Transverse colon (tissue), 4 donors: ENCODE data around the gene KIFC1. TPM values are rescaled to one million over a fixed set of nuclear protein-coding genes. Genes with fewer than 3 reads are reported as not detected.
A peak's percentile ranks its signal among the peaks of the same experiment; 100 is the strongest.

Experiments used
- DNase-seq: peaks from one replicate; pipeline ENCODE4 v3.0.0-alpha.2; 2019
- H3K27ac ChIP-seq, 4 donors: fragments of 200-600 bp; sonication (generic); 2 replicates each; pipeline ENCODE4 v1.5.1; 2016 to 2018; ENCODE audit warnings: inconsistent platforms in 4 of 4
- H3K27me3 ChIP-seq: fragments of 200-600 bp; sonication (generic); 2 replicates; pipeline ENCODE4 v1.5.1; 2017; ENCODE audit warnings: inconsistent platforms
- H3K36me3 ChIP-seq, 4 donors: fragments of 200-600 bp; sonication (generic); 2 replicates each; pipeline ENCODE4 v1.5.1; 2017 to 2019; ENCODE audit warnings: inconsistent platforms in 4 of 4
- H3K4me1 ChIP-seq, 4 donors: fragments of 200-600 bp; sonication (generic); 2 replicates each; pipeline ENCODE4 v1.5.1; 2017 to 2020; ENCODE audit warnings: inconsistent platforms in 4 of 4
- H3K4me3 ChIP-seq, 4 donors: fragments of 200-600 bp; sonication (generic); 1 replicate in 1 of 4; 2 replicates in 3 of 4; pipeline versions ENCODE4 v1.5.1 to v1.6.1; 2017 to 2019; ENCODE audit warnings: inconsistent platforms in 4 of 4
- H3K9me3 ChIP-seq, 2 donors: fragments of 200-600 bp; sonication (generic); 2 replicates each; pipeline ENCODE4 v1.5.1; 2017 to 2019; ENCODE audit warnings: inconsistent platforms in 2 of 2
- EP300 ChIP-seq: sonication (generic); formaldehyde crosslinking; IDR thresholded peaks from one replicate; pipeline ENCODE4 v1.6.1; 2017; ENCODE audit warnings: antibody characterized with exemption, low read depth
- POLR2A ChIP-seq: fragments of 450-650 bp; IDR thresholded peaks from one replicate; pipeline ENCODE4 v1.6.1; 2016; ENCODE audit warnings: antibody characterized with exemption, mild to moderate bottlenecking, moderate library complexity
- POLR2AphosphoS5 ChIP-seq, 3 donors: sonication (generic); formaldehyde crosslinking; IDR thresholded peaks; one replicate each; pipeline ENCODE4 v1.6.1; 2016; ENCODE audit warnings: antibody characterized with exemption in 3 of 3
- WGBS, 2 donors: methylation state at CpG; one replicate each; pipeline ENCODE4 v1.1.5; 2018; ENCODE audit warnings: low coverage in 1 of 2; 5-methylcytosine and 5-hydroxymethylcytosine counted together
- in situ Hi-C, 4 donors: fragments of 200-750 bp; cut with MboI; loops; one replicate each; pipeline versions ENCODE4 v1.15.0 to v1.15.1; 2017; ENCODE audit warnings: low sequenced_read_pairs in 3 of 4, low pct_ligation_motif_present in 1 of 4, low pct_unique_long_range_greater_than_20kb in 1 of 4
- intact Hi-C: fragments of 100-400 bp; cut with DNase I; formaldehyde crosslinking; loops from one replicate; pipeline ENCODE4 v1.15.1; 2023; ENCODE audit warnings: low total_unique reads
- total RNA-seq, 4 donors: library from RNA; depleted of rRNA; stranded (reverse); fragments of >200 nt; gene quantifications; one replicate each; pipeline ENCODE4 v1.1.0, GENCODE V29; 2016
- TF ChIP-seq, protein P1 (sequence below), 5 experiments: fragments of 200-600 bp in 3 of 5; fragments of 450-650 bp in 2 of 5; sonication (generic) in 3 of 5; IDR thresholded peaks; 1 replicate in 2 of 5; 2 replicates in 3 of 5; pipeline ENCODE4 v1.5.1; 2016 to 2017; ENCODE audit warnings: antibody characterized with exemption in 5 of 5, inconsistent platforms in 3 of 5, mild to moderate bottlenecking in 2 of 5, moderate library complexity in 1 of 5

KIFC1 gene
- total RNA-seq, 4 donors from 2014 or later: 2.6 to 51.5 (median 5.8) TPM

DNA sequence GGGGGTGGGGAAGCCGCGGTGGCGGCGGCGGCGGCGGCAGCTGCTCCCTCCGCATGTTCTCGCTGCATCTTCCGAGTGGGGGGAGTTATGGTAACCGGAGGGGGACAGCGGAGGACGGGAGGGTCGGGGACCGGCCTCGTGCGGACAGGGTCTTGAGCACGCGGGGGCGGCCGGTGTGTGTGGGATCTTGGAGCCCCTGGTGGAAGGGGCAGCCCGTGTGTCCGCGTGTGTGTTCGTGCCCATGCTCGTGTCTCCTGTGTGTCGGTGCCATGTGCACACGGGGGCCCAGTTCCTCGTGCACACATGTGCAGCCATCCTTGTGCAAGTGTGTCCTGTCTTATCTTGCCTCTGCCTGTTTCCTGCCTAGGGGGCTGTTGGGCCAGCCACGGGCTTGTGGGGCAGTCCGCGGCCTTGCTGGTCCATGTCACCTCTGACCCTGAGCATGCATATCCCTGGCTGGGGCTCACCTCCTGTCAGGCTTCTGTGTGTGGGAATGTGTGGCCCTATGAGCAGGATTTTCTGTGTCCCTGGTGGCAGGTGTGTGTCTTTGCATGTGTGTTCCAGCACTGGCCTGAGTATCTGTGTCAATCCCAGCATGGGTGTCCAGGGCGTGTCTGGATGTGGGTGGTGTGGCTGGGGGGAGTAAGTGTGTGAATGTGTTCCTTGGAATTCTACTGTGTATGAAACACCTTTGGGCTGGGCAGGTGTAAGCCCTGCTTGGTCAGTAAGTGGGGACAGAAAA, 36.8 kb downstream of the KIFC1 start:
- TF ChIP-seq POLR2AphosphoS5 (IDR thresholded peaks at IDR 0.05): no peak
- TF ChIP-seq, protein P1, sequence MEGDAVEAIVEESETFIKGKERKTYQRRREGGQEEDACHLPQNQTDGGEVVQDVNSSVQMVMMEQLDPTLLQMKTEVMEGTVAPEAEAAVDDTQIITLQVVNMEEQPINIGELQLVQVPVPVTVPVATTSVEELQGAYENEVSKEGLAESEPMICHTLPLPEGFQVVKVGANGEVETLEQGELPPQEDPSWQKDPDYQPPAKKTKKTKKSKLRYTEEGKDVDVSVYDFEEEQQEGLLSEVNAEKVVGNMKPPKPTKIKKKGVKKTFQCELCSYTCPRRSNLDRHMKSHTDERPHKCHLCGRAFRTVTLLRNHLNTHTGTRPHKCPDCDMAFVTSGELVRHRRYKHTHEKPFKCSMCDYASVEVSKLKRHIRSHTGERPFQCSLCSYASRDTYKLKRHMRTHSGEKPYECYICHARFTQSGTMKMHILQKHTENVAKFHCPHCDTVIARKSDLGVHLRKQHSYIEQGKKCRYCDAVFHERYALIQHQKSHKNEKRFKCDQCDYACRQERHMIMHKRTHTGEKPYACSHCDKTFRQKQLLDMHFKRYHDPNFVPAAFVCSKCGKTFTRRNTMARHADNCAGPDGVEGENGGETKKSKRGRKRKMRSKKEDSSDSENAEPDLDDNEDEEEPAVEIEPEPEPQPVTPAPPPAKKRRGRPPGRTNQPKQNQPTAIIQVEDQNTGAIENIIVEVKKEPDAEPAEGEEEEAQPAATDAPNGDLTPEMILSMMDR (IDR thresholded peaks at IDR 0.05): peak; percentile 37 to 77 (median 45)
- H3K27me3 ChIP-seq: no peaks in the 10 kb centered on the region
- DNase-seq: peak; percentile 37
- in situ Hi-C loops (no loop called here), intact Hi-C loops (no loop called here)
- H3K27ac ChIP-seq: peak overlapping the region; percentile 85 to 95 (median 90)
- 6% methylated on average over 16 of the region's 33 CpGs; no CpG with 5 or more reads in 1 of the 2 donors for WGBS, 2 donors
- H3K36me3 ChIP-seq: no peaks in the 10 kb centered on the region
- H3K4me1 ChIP-seq: peaks cover 17 to 62% (median 51%) of the 10 kb centered on the region in 4 donors
- peak overlapping the region; percentile 20 to 60 (median 48) for H3K4me3 ChIP-seq
- no peaks in the 10 kb centered on the region for H3K9me3 ChIP-seq

DNA sequence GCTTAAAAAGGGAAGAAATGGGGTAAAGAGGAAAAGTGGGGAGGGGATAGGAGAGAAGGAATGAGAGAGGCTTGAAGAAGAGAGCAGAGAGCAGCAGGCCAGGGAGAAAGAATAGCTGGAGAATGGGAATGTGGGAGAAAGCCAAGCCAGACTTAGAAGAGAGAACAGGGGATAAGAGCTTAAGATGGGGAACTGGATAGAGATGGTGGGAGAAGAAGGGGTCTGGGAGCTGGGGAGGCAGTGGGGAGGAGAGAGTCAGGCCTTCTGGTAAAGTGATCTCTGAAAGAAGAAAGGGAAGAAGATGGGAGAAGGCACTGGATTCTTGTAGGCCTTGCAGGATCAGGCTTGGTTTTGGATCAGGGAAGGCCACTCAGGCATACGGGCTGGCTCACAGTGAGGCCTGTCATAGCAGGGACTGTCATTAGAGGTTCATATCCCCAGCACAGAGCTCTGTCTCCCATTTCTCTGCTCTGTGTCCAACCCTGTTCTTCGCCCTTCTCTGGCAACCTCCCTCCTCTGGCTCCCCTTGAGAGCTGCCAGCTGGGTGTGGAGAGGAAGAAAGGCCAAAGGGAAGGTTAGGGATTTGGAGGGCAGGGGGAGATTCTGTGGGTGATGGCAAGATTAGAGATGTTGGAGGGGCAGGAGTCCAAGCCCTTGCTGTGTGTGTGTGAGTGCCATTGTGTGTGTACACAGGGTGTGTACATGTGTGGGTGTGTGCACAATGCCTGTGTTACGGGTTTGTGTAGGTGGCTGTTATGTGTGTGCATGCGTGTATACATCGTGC, 37.5 kb downstream of the KIFC1 start:
- in situ Hi-C loops: no loop called here
- Histone ChIP-seq H3K9me3 (no peaks in the 10 kb centered on the region), H3K4me3 (no peak overlapping the region), H3K27me3 (no peaks in the 10 kb centered on the region), H3K27ac (peak overlapping the region; percentile 85 to 95 (median 90)), H3K4me1 (peaks cover 17 to 59% (median 50%) of the 10 kb centered on the region in 4 donors), H3K36me3 (no peaks in the 10 kb centered on the region)
- WGBS, 2 donors: 59 to 69% methylated on average over 2 to 5 of the region's 5 CpGs
- intact Hi-C loops: no loop called here
- no peak for DNase-seq
- TF ChIP-seq, protein P1 (IDR thresholded peaks at IDR 0.05): no peak
- no peak for TF ChIP-seq EP300
- no peak for TF ChIP-seq POLR2A
- TF ChIP-seq POLR2AphosphoS5 (IDR thresholded peaks at IDR 0.05): no peak

- no peaks in the 10 kb centered on the region for H3K9me3 ChIP-seq
- TF ChIP-seq EP300: no peak
- peak; percentile 9 for TF ChIP-seq POLR2A
- TF ChIP-seq, protein P1 (IDR thresholded peaks at IDR 0.05): no peak
- peak overlapping the region; percentile 85 to 95 (median 90) for H3K27ac ChIP-seq
- intact Hi-C loops (no loop called here), in situ Hi-C loops (no loop called here)
- H3K36me3 ChIP-seq: no peaks in the 10 kb centered on the region
- 42 to 54% methylated on average over 2 of the region's 2 CpGs for WGBS, 2 donors
- no peak for DNase-seq
- H3K4me1 ChIP-seq: peaks cover 13 to 57% (median 45%) of the 10 kb centered on the region in 4 donors
- H3K27me3 ChIP-seq: no peaks in the 10 kb centered on the region
- no peak overlapping the region for H3K4me3 ChIP-seq
Measured at GRCh38 chr6:33429750-33430052, 38.1 kb downstream of the KIFC1 start.

DNA sequence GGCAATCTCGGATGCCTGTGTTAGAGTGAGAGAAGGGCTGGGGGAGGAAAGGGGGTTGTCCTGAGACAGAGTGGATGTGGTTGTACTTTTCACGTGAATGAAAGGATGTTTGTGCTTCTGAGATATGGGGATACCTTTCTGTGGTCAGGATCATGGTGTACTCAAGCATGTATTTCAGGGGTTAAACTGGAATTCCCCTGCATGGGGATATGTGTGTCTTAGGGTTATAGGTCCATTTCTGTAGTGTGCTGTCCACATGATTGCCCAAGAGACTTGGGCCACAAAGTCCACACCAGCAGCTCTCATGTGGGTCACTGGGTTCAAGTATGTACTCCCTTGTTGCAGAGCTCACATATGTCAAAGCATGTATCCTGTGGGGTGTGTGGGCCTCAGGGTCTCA, 38.7 kb downstream of the KIFC1 start:
- DNase-seq: no peak
- no peaks in the 10 kb centered on the region for H3K9me3 ChIP-seq
- WGBS, 2 donors: 33 to 60% methylated on average over 2 of the region's 2 CpGs
- TF ChIP-seq, protein P1 (IDR thresholded peaks at IDR 0.05): no peak
- TF ChIP-seq EP300 (no peak), POLR2A (no peak), POLR2AphosphoS5 (IDR thresholded peaks at IDR 0.05) (no peak)
- intact Hi-C loops: no loop called here
- peak overlapping the region; percentile 5 to 90 (median 70) for H3K27ac ChIP-seq
- peaks cover 9 to 50% (median 39%) of the 10 kb centered on the region in 4 donors for H3K4me1 ChIP-seq
- peaks cover 0 to 3% (median 0%) of the 10 kb centered on the region in 4 donors for H3K36me3 ChIP-seq
- no peaks in the 10 kb centered on the region for H3K27me3 ChIP-seq
- in situ Hi-C loops: no loop called here
- H3K4me3 ChIP-seq: no peak overlapping the region
